ENCODE measurements around the gene TSHZ1.

Gene TSHZ1

GRCh38 chr18:75198036-75198435 is 12.6 kb upstream of the TSHZ1 start:
- no peak for DNase-seq (ENCODE audit: low read depth)
- H3K4me3 ChIP-seq (ENCODE audit: low read depth, low read length) = no peak overlapping the region
- TF ChIP-seq, protein P1, sequence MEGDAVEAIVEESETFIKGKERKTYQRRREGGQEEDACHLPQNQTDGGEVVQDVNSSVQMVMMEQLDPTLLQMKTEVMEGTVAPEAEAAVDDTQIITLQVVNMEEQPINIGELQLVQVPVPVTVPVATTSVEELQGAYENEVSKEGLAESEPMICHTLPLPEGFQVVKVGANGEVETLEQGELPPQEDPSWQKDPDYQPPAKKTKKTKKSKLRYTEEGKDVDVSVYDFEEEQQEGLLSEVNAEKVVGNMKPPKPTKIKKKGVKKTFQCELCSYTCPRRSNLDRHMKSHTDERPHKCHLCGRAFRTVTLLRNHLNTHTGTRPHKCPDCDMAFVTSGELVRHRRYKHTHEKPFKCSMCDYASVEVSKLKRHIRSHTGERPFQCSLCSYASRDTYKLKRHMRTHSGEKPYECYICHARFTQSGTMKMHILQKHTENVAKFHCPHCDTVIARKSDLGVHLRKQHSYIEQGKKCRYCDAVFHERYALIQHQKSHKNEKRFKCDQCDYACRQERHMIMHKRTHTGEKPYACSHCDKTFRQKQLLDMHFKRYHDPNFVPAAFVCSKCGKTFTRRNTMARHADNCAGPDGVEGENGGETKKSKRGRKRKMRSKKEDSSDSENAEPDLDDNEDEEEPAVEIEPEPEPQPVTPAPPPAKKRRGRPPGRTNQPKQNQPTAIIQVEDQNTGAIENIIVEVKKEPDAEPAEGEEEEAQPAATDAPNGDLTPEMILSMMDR (IDR thresholded peaks at IDR 0.05; ENCODE audit: insufficient read depth, low read depth, low read length, missing control alignments) = no peak

DNA sequence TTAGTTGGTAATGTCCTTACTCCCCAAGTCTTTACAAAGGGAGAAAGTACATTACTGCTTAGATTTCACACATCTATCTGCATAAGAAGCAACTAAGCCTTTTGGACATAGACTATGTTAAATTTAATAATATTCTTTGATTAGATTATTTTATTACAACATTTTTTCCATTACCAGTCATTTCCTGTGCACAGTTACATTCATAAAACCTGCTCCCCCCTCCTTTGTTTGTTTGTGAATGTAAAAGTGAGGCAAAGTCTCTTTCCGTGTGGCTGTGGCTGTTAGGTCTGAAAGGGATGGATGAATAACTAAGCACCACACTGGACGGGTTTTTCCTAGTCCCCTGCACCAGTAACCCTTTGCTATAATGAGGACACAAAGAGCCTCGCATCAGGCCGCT is 11.3 kb upstream of the TSHZ1 start:
- no peak overlapping the region for H3K4me3 ChIP-seq (ENCODE audit: low read depth, low read length)
- TF ChIP-seq, protein P1 (IDR thresholded peaks at IDR 0.05; ENCODE audit: insufficient read depth, low read depth, low read length, missing control alignments) = no peak
- no peak for DNase-seq (ENCODE audit: low read depth)

- DNase-seq (ENCODE audit: low read depth) = no peak
- H3K4me3 ChIP-seq (ENCODE audit: low read depth, low read length) = no peak overlapping the region
- TF ChIP-seq, protein P1 (IDR thresholded peaks at IDR 0.05; ENCODE audit: insufficient read depth, low read depth, low read length, missing control alignments) = no peak
These were observed 10.5 kb upstream of the TSHZ1 start for GRCh38 chr18:75200071-75200470.

- H3K4me3 ChIP-seq (ENCODE audit: low read depth, low read length) = no peak overlapping the region
- TF ChIP-seq, protein P1 (IDR thresholded peaks at IDR 0.05; ENCODE audit: insufficient read depth, low read depth, low read length, missing control alignments) = no peak
- DNase-seq (ENCODE audit: low read depth) = no peak
These were observed 9.9 kb upstream of the TSHZ1 start for GRCh38 chr18:75200605-75201280.

GRCh38 chr18:75201282-75202270 is 9.0 kb upstream of the TSHZ1 start:
- no peak for DNase-seq (ENCODE audit: low read depth)
- TF ChIP-seq, protein P1 (IDR thresholded peaks at IDR 0.05; ENCODE audit: insufficient read depth, low read depth, low read length, missing control alignments) = no peak
- H3K4me3 ChIP-seq (ENCODE audit: low read depth, low read length) = no peak overlapping the region

DNA sequence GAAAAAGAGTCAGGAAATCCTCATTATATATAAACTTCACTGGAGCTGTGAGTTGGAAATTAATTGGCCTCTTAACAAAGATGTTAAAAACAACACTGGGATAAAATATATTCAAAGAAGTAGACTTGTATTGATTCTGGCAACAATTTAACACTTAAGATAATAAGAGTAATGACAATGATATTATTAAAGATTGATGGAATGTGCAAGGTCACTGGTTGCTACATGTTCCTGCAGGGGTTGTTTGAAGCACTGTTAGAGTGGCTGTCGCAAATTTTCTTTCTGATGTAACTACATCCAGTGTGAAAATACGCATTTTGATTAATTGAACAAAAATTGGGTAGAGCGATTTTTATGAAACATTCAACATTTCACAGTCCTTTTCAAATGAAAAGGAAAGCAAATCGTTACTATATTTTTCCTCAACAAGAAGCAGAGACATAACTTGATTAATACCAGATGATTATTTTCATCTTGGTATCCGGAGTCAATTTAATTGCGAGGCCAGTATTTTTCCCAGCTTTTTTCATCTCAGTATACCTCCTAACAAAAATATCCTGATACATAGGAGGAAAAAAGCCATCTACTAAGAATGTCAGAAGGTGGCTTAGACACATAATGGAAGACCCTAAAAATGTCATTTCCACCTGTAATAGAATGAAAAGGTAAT is 7.8 kb upstream of the TSHZ1 start:
- DNase-seq (ENCODE audit: low read depth) = no peak
- no peak overlapping the region for H3K4me3 ChIP-seq (ENCODE audit: low read depth, low read length)
- TF ChIP-seq, protein P1 (IDR thresholded peaks at IDR 0.05; ENCODE audit: insufficient read depth, low read depth, low read length, missing control alignments) = no peak

All from GM12865 (cell line).